SK-N-DZ (cell line): ENCODE measurements around the gene F13A1.

ENCODE experiments used
- DNase-seq: peaks from one replicate; pipeline ENCODE4 v3.0.0-alpha.2; 2015; ENCODE audit warnings: low spot score

Gene F13A1

DNA sequence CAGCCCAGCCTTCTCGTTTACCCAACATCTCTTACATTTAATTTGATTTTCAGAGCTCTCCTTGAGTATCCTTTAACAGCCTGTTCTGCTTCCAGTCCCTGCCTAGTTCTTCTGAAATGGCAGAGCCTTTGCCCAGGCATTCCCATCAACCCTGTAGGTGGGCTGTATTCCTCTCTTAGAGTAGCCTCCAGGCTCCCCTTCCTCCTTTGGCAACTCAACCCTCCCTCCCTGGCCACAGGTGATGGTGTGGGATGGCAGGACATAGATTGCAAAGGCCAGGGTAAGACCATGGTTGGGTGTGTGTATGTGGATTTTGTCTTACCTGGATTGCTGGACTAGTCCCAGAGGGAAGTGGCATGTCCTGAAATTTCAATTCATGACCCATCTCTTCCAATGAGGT is 125.4 kb downstream of the F13A1 start:
- DNase-seq: no peak

DNA sequence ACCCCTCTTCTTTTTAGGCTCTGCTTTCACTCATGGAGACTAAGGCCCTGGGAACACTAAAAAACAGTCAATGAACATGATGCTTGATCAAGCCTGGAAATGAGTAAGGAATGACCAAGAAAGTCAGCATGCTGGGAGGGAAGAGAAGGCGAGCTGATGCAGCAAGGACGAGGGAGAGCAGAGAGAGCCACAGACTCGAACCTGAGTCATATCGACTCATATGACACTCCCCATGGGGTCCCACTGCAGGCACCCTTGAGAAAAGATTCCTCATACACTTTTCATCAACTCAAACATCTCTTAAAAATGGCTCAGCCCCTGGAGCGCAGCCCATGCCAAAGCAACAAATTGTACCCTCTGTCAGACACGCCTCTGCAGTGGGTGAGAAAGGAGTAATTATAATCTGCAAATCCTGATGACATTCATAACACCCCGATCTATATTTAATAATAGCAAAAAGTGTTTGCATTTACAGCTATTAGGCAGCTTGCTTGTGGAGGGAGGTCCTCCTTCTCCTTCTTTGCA is 127.2 kb downstream of the F13A1 start:
- DNase-seq: no peak

DNA sequence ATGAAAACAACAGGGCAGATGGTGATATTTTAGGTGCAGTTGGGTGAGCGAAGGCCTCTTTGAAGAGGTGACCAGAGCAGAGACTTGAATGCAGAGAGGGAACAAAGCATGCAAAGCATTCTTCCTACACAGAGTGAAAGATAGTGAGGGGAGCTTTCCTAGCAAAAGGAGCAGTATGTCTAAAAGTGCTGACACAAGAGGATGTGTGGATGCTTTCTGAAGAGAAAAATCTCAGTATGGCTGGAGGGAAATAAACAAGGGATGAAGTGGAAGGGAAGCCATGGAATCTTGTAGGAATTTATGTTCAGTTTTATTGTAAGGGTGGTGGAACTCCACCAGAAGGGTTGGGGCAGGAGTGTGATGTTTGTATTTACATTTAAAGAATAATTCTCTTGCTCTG is 128.6 kb downstream of the F13A1 start:
- DNase-seq: no peak

DNA sequence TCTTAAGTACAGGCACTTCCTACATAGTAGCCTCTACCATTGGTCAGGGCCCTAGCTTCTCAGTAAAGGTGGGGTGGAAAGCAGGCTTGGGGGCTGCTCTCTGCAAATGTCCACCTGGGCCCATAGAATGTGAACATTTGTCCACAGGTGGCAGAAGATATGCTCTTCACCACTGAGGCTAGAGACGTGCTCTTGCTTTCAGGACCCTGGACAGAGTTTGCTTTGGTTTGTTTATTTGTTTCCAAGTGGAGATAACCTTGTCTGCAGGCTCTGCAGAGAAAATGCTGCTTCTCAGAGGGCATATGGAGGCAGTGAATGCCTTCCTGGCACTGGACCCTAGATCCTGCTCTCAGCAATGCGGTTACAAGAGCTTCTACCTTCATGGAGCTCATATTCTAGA is 129.0 kb downstream of the F13A1 start:
- DNase-seq: no peak

DNA sequence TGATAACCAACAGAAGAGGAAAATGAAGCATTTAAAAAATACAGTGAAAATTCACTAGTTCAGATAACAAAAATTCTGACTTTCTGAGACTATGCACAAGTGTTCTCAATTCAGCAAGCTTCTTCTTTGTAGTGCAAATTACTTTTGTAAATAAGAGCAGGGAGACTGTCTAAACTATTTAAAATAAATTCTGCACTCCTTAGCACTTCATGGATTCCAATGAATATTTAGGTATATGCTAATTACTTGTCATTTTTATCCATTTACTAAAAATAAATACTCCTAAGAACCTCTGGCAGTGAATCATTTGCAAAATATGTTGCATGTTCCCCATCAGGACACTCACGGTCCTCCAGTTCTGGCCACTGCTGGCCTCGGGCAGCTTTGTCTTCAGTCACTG is 139.8 kb downstream of the F13A1 start:
- no peak for DNase-seq

DNA sequence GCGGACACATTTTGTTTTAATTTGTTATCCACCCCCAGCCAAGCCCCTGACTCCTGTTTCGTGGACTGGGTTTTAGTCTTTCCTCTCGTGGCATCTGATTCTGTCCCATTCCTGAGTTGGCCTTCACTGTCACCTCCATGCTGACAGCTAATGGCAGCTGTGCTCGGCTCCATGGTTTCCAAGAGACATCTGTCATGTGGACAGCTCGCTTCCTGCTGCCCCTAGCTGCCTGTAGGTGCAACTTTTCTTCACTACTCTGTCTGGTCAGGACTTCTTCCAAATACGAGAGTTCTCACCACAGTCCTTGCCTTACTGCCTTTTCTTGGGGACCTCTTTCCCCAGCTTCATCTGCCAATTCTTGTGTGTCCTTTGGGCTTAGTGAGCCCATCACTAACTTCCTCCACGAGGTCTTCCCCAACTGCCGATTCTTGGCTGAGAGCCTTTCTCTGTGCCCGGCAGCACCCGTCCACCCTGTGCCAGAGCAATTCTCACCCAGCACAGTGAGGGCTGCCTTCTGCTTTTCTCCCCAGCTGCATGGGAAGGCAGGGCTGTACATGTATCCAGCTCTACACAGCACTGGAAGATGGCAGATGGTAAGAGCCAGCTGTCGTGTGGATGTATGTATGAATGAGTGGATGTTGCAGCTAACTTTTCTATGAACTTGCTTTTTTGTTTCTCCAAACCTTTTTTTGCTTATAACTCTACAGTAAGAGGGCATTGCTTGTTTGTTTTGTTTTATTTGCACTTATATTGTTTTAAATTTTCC is 140.4 kb downstream of the F13A1 start:
- no peak for DNase-seq

DNA sequence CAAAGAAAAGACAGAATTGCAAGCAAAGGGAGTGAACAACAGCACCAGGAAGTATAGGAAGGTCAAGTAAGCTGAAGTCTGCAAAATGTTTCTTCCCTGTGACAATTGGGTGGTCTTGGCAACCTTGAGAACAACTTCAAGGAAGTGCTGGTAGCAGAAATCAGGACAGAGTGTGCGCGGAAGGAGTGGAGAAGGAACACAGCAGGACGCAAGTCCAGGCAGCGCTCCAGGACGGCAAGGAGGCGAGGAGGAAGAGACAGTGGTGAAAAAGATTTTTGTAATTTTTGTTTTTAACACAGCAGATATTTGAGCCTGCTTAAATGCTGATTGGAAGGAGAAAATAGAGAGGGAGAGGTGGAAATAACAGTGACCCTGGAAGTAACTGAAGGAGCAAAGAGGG is 141.7 kb downstream of the F13A1 start:
- DNase-seq: no peak

DNA sequence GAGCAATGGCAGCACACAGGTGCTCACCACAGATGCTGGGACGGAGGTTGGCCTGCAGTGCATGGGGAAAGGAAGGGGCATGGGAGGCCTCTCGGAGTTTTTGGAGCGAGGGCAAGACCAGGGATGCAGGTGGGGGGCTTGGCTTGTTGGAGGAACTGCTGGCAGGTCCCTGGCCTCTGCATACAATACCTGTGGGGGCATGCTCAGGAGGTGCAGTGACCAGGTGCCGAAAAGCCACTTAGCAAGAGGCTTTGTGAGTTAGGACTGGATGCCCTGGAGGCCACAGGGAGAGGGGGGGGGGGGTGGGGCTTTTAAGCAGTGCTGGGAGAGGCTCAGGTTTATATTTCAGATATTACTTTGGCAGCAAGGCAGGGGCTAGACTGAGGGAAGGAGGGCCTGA is 142.7 kb downstream of the F13A1 start:
- no peak for DNase-seq

DNA sequence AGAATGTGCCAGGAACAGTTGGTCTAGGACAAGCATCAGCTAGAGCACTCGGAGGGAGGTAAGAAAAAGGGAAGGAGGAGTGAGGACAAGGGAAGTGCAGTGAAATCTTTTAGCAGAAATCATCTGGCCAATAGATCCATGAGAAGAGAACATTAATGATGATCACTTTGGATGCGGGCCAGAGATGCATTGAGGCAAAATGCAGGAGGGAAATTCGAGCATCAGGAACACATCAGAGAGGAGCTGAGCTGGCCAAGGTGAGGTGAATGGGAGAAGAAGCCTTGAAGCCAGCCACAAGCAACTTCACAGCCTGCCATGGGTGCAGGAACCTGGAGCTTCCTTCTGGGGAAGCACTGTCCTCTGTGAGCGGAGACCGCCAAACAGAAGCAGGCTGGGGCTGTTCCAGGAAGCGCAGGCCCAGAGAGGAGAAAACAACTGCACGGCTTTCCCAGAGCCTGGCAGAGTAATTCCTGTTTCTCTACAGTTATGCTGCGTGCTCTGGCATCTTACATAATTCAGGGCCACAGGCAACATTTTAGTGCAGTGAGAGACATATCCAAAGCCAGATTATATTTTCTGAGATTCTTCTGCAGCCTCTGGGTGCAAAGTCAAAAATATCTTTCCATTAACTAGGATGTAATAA is 143.8 kb downstream of the F13A1 start:
- no peak for DNase-seq

DNA sequence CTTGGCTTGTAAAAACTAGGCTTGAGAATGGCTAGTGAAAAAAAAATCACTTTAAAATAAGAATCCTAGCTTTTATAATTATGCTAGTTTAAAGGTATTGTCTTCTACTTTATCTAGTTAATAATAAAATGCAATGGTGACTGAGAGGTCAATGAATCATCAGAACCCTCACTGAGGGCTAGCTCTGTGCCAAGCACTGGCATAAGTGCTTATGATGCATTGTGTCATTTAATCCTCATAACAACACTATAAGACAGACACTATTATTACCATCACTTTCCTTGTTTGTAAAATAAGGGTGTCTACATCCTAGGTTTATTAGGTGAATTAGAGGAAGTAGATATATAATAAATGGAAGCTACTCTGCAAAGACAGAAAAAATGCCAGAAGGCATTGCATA is 144.3 kb downstream of the F13A1 start:
- DNase-seq: no peak

DNA sequence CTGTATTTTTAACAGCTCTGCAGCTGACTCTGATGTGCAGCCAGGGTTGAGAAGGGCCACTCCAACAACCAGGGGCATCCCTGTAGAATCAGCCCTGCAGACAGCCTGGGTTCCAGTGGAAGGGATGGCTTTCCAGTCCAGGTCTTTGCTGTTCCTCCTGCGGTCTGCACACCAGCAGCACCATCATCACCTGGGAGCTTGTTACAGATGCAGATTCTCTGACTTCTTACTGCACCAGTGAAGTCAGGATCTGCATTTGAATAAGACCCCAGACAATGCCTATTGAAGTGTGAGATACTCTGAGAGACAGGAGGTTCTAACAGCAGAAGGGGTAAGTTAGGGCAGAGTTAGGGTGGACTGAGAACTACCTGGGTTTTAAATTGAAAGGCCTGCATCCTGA is 151.3 kb downstream of the F13A1 start:
- DNase-seq: no peak

DNA sequence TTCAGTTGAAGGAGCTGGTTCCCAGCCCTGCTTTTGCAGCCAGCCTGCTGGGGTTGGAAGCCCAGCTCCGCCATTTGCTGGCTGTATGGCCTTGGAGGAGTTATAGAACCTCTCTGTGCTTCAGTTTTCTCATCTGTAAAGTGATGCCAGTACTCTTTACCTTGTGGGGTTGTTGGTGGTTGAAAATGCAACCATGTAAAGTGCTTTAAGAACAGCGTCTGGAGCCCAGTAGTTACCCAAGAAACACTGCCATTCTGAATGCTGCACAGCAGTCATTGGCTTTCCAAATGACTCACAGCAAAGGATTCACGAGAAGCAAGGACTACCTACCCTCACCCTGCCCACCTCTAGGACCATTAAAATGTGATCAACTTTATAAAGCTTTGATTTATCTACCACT is 154.4 kb downstream of the F13A1 start:
- no peak for DNase-seq

DNA sequence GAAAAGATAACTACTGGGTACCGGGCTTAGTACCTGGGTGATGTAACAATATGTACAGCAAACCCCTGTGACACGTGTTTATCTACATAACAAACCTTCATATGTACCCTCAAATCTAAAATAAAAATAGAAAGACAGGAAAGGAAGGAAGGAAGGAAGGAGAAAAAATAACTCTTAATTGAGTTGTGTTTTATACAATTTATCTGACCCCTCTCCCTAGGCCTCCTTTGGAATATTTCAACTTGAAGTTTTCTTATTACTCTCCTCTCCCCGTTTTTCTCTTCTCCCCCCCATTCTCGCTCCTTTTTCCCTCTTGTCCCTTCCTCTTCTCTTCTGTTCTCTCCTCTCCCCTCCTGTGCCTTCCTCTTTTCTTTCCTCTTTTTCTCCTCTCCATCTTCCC is 156.1 kb downstream of the F13A1 start:
- no peak for DNase-seq

DNA sequence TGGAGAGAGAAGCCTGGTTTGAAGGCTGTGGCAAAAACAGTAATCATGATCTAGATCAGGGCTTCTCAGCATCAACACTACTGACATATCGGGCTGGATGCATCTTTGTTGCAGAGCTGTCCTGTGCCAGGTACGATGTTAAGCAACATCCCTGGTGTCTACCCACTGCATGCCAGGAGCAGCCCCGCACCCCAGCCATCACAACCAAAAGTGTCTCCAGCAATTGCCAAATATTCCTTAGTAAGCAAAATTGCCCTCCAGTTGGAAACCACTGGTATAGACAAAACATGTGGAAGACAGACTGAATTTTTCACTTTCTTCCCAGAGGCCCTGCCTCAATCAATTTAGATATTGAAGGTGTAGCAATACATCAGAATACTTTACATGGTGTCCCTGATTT is 166.1 kb downstream of the F13A1 start:
- DNase-seq: no peak

DNA sequence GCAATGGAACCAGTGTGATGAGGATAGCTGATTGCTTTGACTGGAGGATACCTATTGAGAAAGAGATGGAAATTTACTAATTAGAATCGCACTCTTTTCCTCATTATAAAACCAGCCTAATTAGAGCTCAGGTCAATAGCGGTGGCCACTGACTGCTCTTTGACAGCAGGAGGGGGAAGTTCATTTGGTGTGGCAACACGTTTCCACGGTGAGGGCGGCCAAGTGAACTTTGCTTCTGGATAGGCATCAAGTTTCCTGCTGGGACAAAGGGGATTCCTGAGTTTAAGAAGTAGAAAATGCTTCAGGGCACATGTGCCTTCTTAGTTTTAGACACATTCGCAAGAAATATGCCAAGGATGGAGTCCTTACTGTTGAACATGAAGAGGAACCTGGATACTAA is 168.4 kb downstream of the F13A1 start:
- no peak for DNase-seq

DNA sequence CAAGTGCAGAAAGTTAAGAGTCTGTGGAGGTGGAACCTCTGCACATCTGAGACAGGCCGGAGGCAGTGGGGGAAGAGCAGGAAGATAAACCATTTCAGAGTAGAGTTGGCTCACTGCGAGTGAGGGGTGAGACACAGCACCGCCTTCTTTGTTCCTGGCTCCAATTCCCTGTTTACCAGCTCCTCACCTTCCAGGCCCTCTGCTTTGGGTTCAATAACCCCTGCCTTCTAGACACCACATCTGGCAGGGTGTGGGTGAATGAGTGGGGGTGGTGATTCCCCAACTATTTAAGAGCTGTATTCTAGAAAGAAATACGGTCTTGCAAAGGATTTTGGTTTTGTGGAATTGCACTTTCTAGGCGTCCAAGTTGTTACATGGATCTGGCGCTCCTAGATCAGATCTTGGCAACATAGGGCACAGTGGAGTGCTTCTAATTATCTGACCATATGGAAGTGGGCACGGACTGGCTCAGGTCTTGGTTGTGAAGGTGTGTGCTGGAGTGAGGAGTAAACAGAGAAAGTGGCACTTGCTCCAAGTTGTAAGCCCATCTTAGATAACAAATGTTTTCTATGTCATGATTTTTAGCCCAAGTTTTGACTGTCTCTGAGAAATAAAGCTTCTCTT is 172.2 kb downstream of the F13A1 start:
- DNase-seq: no peak

DNA sequence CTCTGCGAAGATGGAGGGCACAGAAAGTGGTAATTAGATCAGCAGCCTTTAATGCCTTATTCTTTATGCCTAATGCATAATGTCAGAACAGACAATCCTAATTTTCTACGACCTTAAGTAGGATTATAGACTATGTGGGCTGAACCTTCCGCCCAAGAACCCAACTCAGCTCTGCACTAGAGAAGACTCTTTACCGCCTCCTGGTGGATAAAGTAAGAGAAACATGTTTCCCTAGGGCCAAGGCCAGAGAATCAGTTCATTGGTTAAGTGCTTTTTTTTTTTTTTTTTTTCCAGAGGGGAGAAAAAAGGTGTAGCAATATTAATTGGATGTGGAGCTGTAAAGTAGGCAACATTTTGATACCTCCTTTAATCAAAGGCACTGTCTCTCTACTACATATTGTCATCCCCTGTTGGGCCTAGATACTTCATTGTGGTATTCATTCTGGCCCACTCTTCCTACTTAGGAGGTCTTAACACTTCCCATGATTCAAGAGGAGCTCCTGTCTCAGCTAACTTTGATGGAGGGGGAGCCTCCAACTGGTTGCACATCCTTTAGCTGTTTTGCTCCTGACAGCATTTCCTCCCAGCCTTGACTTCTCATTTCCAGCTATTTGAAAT is 188.9 kb downstream of the F13A1 start:
- no peak for DNase-seq

DNA sequence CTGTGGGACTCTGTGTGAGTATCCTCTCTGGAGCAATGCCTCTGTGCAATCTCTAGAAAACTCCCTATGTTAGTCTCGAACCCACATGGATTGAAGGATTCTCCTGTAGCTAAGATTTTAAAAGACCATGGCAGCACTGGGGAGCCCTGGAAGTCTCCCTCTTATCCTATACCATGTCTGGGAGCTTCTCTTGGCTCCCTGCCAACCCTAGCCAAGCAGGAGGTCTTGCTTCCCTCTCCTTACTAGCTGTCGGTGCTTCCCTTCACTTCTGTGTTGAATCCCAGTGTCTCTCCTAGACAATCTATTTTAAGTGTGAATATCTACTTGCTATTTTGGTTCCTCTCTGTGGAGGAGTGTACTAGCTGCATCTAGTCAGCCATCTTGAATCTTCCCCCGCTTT is 195.0 kb downstream of the F13A1 start:
- no peak for DNase-seq

DNA sequence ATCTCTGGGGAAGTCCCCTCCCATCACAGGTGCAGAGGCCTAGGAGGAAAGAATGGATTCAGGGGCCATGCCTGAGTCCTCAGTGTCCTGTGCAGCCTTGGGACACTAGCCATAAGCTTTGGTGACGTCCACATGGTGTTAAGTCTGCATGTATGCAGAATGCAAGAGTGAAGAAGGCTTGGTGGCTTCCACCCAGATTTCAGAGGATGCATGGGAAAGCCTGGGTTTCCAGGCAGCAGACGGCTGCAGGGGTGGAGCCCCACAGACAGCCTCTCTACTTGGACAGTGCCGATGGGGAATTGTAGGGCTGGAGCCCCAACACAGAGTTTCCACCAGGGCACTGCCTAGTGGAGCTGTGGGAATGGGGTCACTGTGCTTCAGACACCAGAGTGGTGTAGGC is 196.7 kb downstream of the F13A1 start:
- DNase-seq: no peak

DNA sequence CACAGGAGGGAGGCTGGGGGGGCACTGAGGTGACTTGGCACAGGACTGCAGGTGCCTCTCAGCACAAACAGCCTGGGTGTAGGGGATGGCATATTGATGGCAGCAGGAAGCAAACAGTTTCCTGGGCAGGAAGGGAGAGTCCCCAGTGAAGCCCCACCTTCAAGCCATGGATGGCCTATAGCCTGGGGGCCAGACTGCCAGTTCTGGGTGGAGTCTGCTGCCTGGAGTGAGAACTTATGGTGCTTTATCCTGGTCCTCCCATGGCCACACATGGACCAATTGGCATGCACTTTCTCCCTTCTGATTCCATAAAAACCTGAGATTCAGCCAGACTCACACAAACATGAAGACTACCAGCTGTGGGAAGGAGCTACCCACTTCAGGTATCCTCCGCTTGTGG is 198.5 kb downstream of the F13A1 start:
- DNase-seq: no peak

DNA sequence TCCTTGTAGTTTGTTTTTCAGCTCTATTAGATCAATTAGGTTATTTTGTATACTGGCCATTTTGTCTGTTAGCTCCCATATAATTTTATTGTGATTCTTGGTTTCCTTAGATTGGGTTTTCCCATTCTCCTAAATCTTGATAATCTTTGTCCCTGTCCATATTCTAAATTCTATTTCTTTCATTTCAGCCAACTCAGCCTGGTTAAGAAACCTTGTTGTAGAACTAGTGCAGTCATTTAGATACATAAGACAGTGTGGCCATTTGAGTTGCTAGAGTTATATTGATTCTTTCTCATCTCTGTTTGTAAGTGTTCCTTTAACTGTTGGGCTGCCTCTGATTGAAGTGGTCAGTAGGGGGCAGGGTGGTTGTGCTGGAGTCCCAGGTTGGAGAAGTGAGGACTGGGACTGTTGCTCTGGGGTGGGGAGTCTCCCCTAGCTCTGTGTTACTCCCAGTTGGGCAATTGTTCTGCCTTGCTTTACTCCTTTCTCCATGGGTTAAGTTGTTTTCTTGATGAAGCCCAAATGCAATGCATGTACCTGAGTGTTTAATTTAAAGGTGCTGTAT is 214.9 kb downstream of the F13A1 start:
- no peak for DNase-seq
